H1 (cell line): ENCODE measurements around the gene ZRANB3. TPM values are rescaled to one million over a fixed set of nuclear protein-coding genes. Genes with fewer than 3 reads are reported as not detected.

ENCODE experiments used
- ASH2L ChIP-seq: fragments of 200-600, 300-600 bp; sonication (generic); IDR thresholded peaks from one replicate; pipeline ENCODE4 v1.7.1; 2017; ENCODE audit warnings: low read length
- ATF3 ChIP-seq: IDR thresholded peaks from 2 replicates; pipeline ENCODE4 v1.6.1; 2011; ENCODE audit warnings: low read depth, mild to moderate bottlenecking, low read length; ENCODE audit not compliant: insufficient read depth
- CTCF ChIP-seq, 3 experiments: IDR thresholded peaks; 1 replicate in 2 of 3; 2 replicates in 1 of 3; pipeline versions ENCODE4 v1.5.1 to v1.6.1; 2011; ENCODE audit warnings: low read length in 3 of 3, mild to moderate bottlenecking in 3 of 3, inconsistent platforms in 2 of 3, low read depth in 1 of 3, moderate library complexity in 1 of 3; ENCODE audit not compliant: insufficient read depth in 1 of 3; ENCODE audit errors: control extremely low read depth in 1 of 3
- GTF2F1 ChIP-seq: IDR thresholded peaks from 2 replicates; pipeline ENCODE4 v1.6.1; 2012; ENCODE audit warnings: low read depth, low read length, improper control_type of control experiment, borderline replicate concordance
- HDAC6 ChIP-seq: IDR thresholded peaks from one replicate; pipeline ENCODE4 v1.7.1; 2012; ENCODE audit warnings: low read depth, mild to moderate bottlenecking, inconsistent platforms, low read length, moderate library complexity
- JUN ChIP-seq: IDR thresholded peaks from 2 replicates; pipeline ENCODE4 v1.6.1; 2011; ENCODE audit warnings: low read depth, mild to moderate bottlenecking, improper control_type of control experiment, low read length
- KDM4A ChIP-seq: IDR thresholded peaks from one replicate; pipeline ENCODE4 v1.7.1; 2012; ENCODE audit warnings: low read depth, mild to moderate bottlenecking, moderate library complexity, low read length, inconsistent platforms; ENCODE audit not compliant: severe bottlenecking
- MAFK ChIP-seq: IDR thresholded peaks from 2 replicates; pipeline ENCODE4 v1.6.1; 2012; ENCODE audit warnings: low read depth, mild to moderate bottlenecking, improper control_type of control experiment, low read length
- NRF1 ChIP-seq: IDR thresholded peaks from 2 replicates; pipeline ENCODE4 v1.6.1; 2011; ENCODE audit warnings: mild to moderate bottlenecking, low read depth, low read length, improper control_type of control experiment
- POLR2A ChIP-seq, 2 experiments: IDR thresholded peaks; 1 replicate in 1 of 2; 2 replicates in 1 of 2; pipeline ENCODE4 v1.6.1; 2011; ENCODE audit warnings: low read depth in 2 of 2, low read length in 2 of 2, mild to moderate bottlenecking in 2 of 2; ENCODE audit errors: control extremely low read depth in 1 of 2
- POU5F1 ChIP-seq: IDR thresholded peaks from 2 replicates; pipeline ENCODE4 v1.6.1; 2011; ENCODE audit warnings: low read depth, mild to moderate bottlenecking, low read length, moderate library complexity
- RAD21 ChIP-seq, 2 experiments: IDR thresholded peaks in 1 of 2; conservative IDR thresholded peaks in 1 of 2; 2 replicates each; pipeline ENCODE4 v1.6.1; 2011; ENCODE audit warnings: low read depth in 2 of 2, low read length in 2 of 2, improper control_type of control experiment in 1 of 2, inconsistent platforms in 1 of 2, mild to moderate bottlenecking in 1 of 2, moderate library complexity in 1 of 2
- RFX5 ChIP-seq: IDR thresholded peaks from 2 replicates; pipeline ENCODE4 v1.6.1; 2011; ENCODE audit warnings: low read depth, low read length, improper control_type of control experiment, borderline replicate concordance
- RNF2 ChIP-seq: fragments of 200-900, 300-1000 bp; sonication (generic); IDR thresholded peaks from 2 replicates; pipeline ENCODE4 v1.7.1; 2016; ENCODE audit warnings: borderline replicate concordance, low read depth, mild to moderate bottlenecking, antibody characterized with exemption, low read length; ENCODE audit not compliant: poor library complexity, severe bottlenecking; ENCODE audit errors: missing control alignments
- SIRT6 ChIP-seq: IDR thresholded peaks from one replicate; pipeline ENCODE4 v1.7.1; 2012; ENCODE audit warnings: low read length, inconsistent platforms
- SUZ12 ChIP-seq: fragments of 200-600 bp; sonication (generic); IDR thresholded peaks from 2 replicates; pipeline ENCODE4 v1.6.1; 2012; ENCODE audit warnings: mild to moderate bottlenecking, inconsistent platforms, low read length, moderate library complexity, mixed read lengths
- USF2 ChIP-seq: IDR thresholded peaks from 2 replicates; pipeline ENCODE4 v1.6.1; 2011; ENCODE audit warnings: low read length, improper control_type of control experiment
- polyA plus RNA-seq, 7 experiments: library from polyadenylated mRNA; depleted of rRNA in 3 of 7; stranded (reverse) in 5 of 7; unstranded in 2 of 7; fragments of >200 nt in 5 of 7; fragments of 200-250 nt in 2 of 7; gene quantifications; 1 replicate in 5 of 7; 2 replicates in 1 of 7; 4 replicates in 1 of 7; pipeline versions ENCODE4 v1.2.1 to v1.2.3, GENCODE V29; 2011 to 2013; ENCODE audit warnings: missing spikeins in 2 of 7, mixed read lengths in 2 of 7
- total RNA-seq: library from RNA; stranded (reverse); fragmentation: NEBNext Ultra II Directional; extraction: Animal tissue kit (Norgen Biotek cat#: 25700); gene quantifications from 2 replicates; pipeline ENCODE4 v1.2.1, GENCODE V29; 2021

Gene ZRANB3
- total and polyA plus RNA-seq, 2 of the 8 experiments (the other 6 are each of a cell fraction or from before 2014, with no cell fraction given): 4.5 to 19.3 TPM

GRCh38 chr2:135531231-135532197 is 496 bp upstream of the ZRANB3 start, which contains the start of gene R3HDM1 (continued):
- TF ChIP-seq SIRT6: no peak
- TF ChIP-seq POU5F1: no peak
- TF ChIP-seq KDM4A: peak; percentile 81
- no peak for TF ChIP-seq RFX5
- TF ChIP-seq RAD21 (IDR thresholded peaks at IDR 0.05 in 1 of 2, conservative IDR thresholded peaks at IDR 0.05 in 1 of 2; ENCODE audit: low read depth in 2 of 2, low read length in 2 of 2): peak; percentile 54 to 60
- TF ChIP-seq GTF2F1: no peak
- peak; percentile 97 for TF ChIP-seq ASH2L
- no peak for TF ChIP-seq HDAC6
- no peak for TF ChIP-seq RNF2
- TF ChIP-seq POLR2A (IDR thresholded peaks at IDR 0.05; ENCODE audit: control extremely low read depth in 1 of 2, low read depth in 2 of 2, low read length in 2 of 2): no peak; a peak in 1 of 3 replicates
- no peak for TF ChIP-seq USF2
- TF ChIP-seq NRF1: no peak
- no peak for TF ChIP-seq SUZ12
- peak in 2 of 3 experiments; percentile 29 to 32; a peak in 2 of 4 replicates for TF ChIP-seq CTCF (IDR thresholded peaks at IDR 0.05; ENCODE audit: control extremely low read depth in 1 of 3, insufficient read depth in 1 of 3, low read depth in 1 of 3, low read length in 3 of 3)
- no peak for TF ChIP-seq JUN
- no peak for TF ChIP-seq ATF3
- TF ChIP-seq MAFK: no peak
